Esophagus muscularis mucosa (tissue), 4 donors: ENCODE data around the gene USP24. TPM values are rescaled to one million over a fixed set of nuclear protein-coding genes. Genes with fewer than 3 reads are reported as not detected.

ENCODE experiments used
- DNase-seq: peaks from one replicate; pipeline ENCODE4 v3.0.0-alpha.2; 2017; ENCODE audit errors: extremely low spot score
- H3K27ac ChIP-seq, 4 donors: fragments of 200-600 bp; sonication (generic); replicated peaks in 1 of 4; 1 replicate in 3 of 4; 2 replicates in 1 of 4; pipeline ENCODE4 v1.5.1; 2016 to 2019; ENCODE audit warnings: mild to moderate bottlenecking in 1 of 4
- H3K27me3 ChIP-seq, 4 donors: fragments of 200-600 bp; sonication (generic); one replicate each; pipeline versions ENCODE4 v1.5.1 to v1.6.0; 2016 to 2019
- H3K36me3 ChIP-seq, 4 donors: fragments of 200-600 bp; sonication (generic); one replicate each; pipeline ENCODE4 v1.5.1; 2016 to 2019
- H3K4me1 ChIP-seq, 4 donors: fragments of 200-600 bp; sonication (generic); one replicate each; pipeline ENCODE4 v1.5.1; 2016 to 2019
- H3K4me3 ChIP-seq, 4 donors: fragments of 200-600 bp; sonication (generic); 1 replicate in 2 of 4; 2 replicates in 2 of 4; pipeline ENCODE4 v1.5.1; 2016 to 2019; ENCODE audit warnings: mild to moderate bottlenecking in 4 of 4, moderate library complexity in 1 of 4
- H3K9me3 ChIP-seq, 4 donors: fragments of 200-600 bp; sonication (generic); 1 replicate in 3 of 4; 2 replicates in 1 of 4; pipeline ENCODE4 v1.5.1; 2016 to 2019
- EP300 ChIP-seq: sonication (generic); formaldehyde crosslinking; IDR thresholded peaks from one replicate; pipeline ENCODE4 v1.6.1; 2017; ENCODE audit warnings: antibody characterized with exemption
- POLR2A ChIP-seq: fragments of 450-650 bp; IDR thresholded peaks from one replicate; pipeline ENCODE4 v1.6.1; 2017; ENCODE audit warnings: antibody characterized with exemption, moderate library complexity, mild to moderate bottlenecking, low read depth
- POLR2AphosphoS5 ChIP-seq, 2 donors: sonication (generic); formaldehyde crosslinking; IDR thresholded peaks; one replicate each; pipeline ENCODE4 v1.6.1; 2017; ENCODE audit warnings: antibody characterized with exemption in 2 of 2
- WGBS: methylation state at CpG from one replicate; pipeline ENCODE4 v1.1.5; 2018; 5-methylcytosine and 5-hydroxymethylcytosine counted together
- intact Hi-C: fragments of 100-400 bp; cut with DNase I; formaldehyde crosslinking; loops from one replicate; pipeline ENCODE4 v1.15.1; 2023
- total RNA-seq, 4 donors: library from RNA; depleted of rRNA; stranded (reverse); fragments of >200 nt; gene quantifications; one replicate each; pipeline versions ENCODE4 v1.1.0 to v1.2.1, GENCODE V29; 2016
- TF ChIP-seq, protein P1 (sequence below), 3 experiments: fragments of 200-600 bp in 2 of 3; fragments of 450-650 bp in 1 of 3; sonication (generic) in 2 of 3; IDR thresholded peaks; one replicate each; pipeline ENCODE4 v1.5.1; 2017 to 2019; ENCODE audit warnings: antibody characterized with exemption in 3 of 3, mild to moderate bottlenecking in 2 of 3, moderate library complexity in 1 of 3

Gene USP24, protein sequence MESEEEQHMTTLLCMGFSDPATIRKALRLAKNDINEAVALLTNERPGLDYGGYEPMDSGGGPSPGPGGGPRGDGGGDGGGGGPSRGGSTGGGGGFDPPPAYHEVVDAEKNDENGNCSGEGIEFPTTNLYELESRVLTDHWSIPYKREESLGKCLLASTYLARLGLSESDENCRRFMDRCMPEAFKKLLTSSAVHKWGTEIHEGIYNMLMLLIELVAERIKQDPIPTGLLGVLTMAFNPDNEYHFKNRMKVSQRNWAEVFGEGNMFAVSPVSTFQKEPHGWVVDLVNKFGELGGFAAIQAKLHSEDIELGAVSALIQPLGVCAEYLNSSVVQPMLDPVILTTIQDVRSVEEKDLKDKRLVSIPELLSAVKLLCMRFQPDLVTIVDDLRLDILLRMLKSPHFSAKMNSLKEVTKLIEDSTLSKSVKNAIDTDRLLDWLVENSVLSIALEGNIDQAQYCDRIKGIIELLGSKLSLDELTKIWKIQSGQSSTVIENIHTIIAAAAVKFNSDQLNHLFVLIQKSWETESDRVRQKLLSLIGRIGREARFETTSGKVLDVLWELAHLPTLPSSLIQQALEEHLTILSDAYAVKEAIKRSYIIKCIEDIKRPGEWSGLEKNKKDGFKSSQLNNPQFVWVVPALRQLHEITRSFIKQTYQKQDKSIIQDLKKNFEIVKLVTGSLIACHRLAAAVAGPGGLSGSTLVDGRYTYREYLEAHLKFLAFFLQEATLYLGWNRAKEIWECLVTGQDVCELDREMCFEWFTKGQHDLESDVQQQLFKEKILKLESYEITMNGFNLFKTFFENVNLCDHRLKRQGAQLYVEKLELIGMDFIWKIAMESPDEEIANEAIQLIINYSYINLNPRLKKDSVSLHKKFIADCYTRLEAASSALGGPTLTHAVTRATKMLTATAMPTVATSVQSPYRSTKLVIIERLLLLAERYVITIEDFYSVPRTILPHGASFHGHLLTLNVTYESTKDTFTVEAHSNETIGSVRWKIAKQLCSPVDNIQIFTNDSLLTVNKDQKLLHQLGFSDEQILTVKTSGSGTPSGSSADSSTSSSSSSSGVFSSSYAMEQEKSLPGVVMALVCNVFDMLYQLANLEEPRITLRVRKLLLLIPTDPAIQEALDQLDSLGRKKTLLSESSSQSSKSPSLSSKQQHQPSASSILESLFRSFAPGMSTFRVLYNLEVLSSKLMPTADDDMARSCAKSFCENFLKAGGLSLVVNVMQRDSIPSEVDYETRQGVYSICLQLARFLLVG (N-terminal part only)
- total RNA-seq, result 10 to 100 TPM; 28.3 to 45.3 (median 37.7) TPM

DNA sequence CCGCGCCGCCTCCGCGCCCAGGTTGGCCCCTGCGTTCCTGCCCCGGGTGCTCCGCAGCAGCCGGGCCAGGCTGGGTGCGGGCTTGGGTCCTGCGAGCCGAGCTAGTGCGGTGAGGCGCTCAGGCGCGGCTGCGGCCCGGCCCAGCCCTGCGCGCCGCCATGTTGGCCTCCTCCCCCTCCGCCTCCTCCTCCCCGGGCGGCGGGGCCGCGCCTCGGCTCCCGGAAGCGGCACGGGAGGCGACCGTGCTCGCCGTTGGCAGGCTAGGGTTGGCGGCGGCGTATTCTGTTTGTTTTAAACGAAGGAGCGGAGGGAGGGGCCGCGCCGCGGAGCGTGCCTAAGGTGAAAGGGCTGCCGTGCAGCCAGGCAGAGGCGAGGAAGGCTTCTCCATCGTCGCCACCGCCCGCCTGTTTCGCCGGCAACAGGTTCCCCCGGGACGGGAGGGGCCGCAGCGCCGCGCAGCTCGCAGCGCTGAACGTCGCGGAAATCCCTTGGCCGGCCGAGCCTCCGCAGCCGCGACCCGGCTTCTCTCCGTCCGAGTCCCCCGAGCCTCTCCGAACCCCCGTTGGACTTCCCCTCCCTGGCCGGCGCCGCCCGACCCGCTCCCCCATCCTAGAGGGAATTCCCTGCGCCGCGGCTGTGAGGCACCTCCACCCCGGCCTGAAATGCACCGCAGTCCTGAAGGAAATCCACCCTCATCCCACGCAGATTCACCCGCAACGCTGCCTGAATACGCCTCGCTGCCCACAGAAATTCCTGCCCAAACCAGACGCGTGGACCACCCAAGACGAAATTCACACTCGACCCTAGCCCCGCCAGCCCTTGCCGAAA, at the start of gene USP24:
TSS of gene USP24 (minus strand) at position 171 of the 828 bp plus-strand sequence. CDS start 251 bp downstream, outside the sequence.
- WGBS, result 3% methylated on average over 12 of the region's 96 CpGs
- intact Hi-C loops, result loop anchor here (5.0 kb wide), 1 partner anchor 62 kb away; no protein-coding TSS in a partner anchor
- Histone ChIP-seq H3K36me3 (no peaks in the 10 kb centered on the region), H3K4me3 (peak within 1 kb of the TSS; percentile 86 to 94 (median 92)), H3K27me3 (no peaks in the 10 kb centered on the region), H3K9me3 (no peaks in the 10 kb centered on the region), H3K27ac (peak within 1 kb of the TSS; percentile 96 to 99 (median 98)), H3K4me1 (peaks cover 36 to 60% (median 48%) of the 10 kb centered on the region in 4 donors)
- DNase-seq, result peak; percentile 95
- TF ChIP-seq POLR2A (peak; percentile 73), EP300 (no peak), POLR2AphosphoS5 (IDR thresholded peaks at IDR 0.05) (peak; percentile 85 to 93)

DNA sequence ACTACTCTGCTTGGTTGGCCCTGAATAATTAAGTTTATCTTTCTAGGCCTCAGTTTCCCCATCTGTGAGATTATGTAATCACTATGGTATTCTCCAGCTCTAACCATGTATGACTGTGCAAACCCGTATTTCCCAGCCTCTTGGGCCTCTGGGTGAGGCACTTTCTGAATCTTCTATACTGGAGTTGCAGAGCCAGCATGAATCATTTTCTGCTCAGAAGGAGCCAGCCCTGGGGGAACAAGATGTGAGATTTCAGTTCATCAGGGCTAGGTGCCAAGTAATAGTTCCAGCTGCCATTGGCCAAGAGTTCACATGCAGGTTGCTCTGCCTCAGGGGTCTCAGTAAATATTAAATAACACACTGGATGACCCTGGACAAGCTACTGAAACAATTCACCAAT, 47.7 kb upstream of the USP24 start:
- intact Hi-C loops, result no loop called here
- Histone ChIP-seq H3K27me3 (no peaks in the 10 kb centered on the region), H3K27ac (no peak overlapping the region), H3K4me3 (no peak overlapping the region), H3K36me3 (no peaks in the 10 kb centered on the region), H3K4me1 (no peaks in the 10 kb centered on the region), H3K9me3 (no peaks in the 10 kb centered on the region)
- DNase-seq, result no peak
- TF ChIP-seq, protein P1, sequence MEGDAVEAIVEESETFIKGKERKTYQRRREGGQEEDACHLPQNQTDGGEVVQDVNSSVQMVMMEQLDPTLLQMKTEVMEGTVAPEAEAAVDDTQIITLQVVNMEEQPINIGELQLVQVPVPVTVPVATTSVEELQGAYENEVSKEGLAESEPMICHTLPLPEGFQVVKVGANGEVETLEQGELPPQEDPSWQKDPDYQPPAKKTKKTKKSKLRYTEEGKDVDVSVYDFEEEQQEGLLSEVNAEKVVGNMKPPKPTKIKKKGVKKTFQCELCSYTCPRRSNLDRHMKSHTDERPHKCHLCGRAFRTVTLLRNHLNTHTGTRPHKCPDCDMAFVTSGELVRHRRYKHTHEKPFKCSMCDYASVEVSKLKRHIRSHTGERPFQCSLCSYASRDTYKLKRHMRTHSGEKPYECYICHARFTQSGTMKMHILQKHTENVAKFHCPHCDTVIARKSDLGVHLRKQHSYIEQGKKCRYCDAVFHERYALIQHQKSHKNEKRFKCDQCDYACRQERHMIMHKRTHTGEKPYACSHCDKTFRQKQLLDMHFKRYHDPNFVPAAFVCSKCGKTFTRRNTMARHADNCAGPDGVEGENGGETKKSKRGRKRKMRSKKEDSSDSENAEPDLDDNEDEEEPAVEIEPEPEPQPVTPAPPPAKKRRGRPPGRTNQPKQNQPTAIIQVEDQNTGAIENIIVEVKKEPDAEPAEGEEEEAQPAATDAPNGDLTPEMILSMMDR (IDR thresholded peaks at IDR 0.05), result no peak
- TF ChIP-seq EP300 (no peak), POLR2A (no peak), POLR2AphosphoS5 (IDR thresholded peaks at IDR 0.05) (no peak)
- WGBS, result 55% methylated on average over 1 of the region's 1 CpG

GRCh38 chr1:55259911-55260609, 44.9 kb upstream of the USP24 start:
- Histone ChIP-seq H3K27me3 (no peaks in the 10 kb centered on the region), H3K27ac (no peak overlapping the region), H3K4me1 (peaks cover 0 to 17% (median 0%) of the 10 kb centered on the region in 4 donors), H3K36me3 (no peaks in the 10 kb centered on the region), H3K9me3 (no peaks in the 10 kb centered on the region), H3K4me3 (no peak overlapping the region)
- TF ChIP-seq, protein P1 (IDR thresholded peaks at IDR 0.05), result no peak
- no peak for TF ChIP-seq EP300
- TF ChIP-seq POLR2AphosphoS5 (IDR thresholded peaks at IDR 0.05), result no peak
- TF ChIP-seq POLR2A, result no peak
- no peak for DNase-seq
- 89% methylated on average over 7 of the region's 7 CpGs for WGBS
- intact Hi-C loops, result no loop called here

- WGBS, result 75% methylated on average over 3 of the region's 3 CpGs
- no peak for TF ChIP-seq POLR2A
- TF ChIP-seq, protein P1 (IDR thresholded peaks at IDR 0.05), result no peak
- no peak for TF ChIP-seq POLR2AphosphoS5 (IDR thresholded peaks at IDR 0.05)
- no peak for TF ChIP-seq EP300
- peaks cover 0 to 18% (median 3%) of the 10 kb centered on the region in 4 donors for H3K4me1 ChIP-seq
- no peak overlapping the region for H3K4me3 ChIP-seq
- no peaks in the 10 kb centered on the region for H3K9me3 ChIP-seq
- H3K27me3 ChIP-seq, result no peaks in the 10 kb centered on the region
- no peak for DNase-seq
- intact Hi-C loops, result no loop called here
- H3K27ac ChIP-seq, result no peak overlapping the region
- no peaks in the 10 kb centered on the region for H3K36me3 ChIP-seq
These were observed 42.8 kb upstream of the USP24 start for GRCh38 chr1:55257958-55258357.
